ENCODE measurements around the gene ZSWIM4.
A peak's percentile ranks its signal among the peaks of the same experiment; 100 is the strongest.

ZSWIM4 gene

DNA sequence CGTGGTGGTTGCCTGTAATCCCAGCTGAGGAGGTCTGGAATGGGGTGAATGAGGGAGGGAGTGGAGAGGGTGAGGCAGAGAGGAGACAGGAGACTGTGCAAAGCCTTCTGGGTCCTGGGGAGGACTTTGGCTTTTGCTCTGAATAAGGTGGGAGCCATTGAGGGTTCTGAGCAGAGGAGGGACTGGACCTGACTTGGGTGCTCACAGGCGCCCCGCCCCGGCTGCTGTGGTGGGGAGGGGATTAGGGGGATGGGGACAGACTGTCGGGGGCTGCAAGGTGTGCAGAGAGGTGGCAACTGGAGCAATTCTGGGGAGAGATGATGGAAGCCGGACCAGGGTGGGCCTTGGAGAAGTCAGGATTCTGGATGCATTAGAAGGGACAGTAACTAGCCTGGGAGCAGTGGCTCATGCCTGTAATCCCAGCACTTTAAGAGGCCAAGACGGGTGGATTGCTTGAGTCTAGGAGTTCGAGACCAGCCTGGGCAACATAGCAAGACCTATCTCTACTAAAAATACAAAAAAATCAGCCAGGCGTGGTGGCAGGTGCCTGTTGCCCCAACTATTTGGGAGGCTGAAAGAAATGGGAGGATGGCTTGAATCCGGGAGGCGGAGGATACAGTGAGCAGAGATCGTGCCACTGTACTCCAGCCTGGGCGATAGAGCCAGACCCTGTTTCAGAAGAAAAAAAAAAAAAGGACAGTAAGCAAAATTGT is 65.6 kb downstream of the ZSWIM4 start:
- no peak for TF ChIP-seq CTCF (conservative IDR thresholded peaks at IDR 0.05; ENCODE audit: low read depth, low read length)
- DNase-seq (ENCODE audit: low read depth) = no peak
- no peak overlapping the region for H3K4me3 ChIP-seq (ENCODE audit: low read length)

DNA sequence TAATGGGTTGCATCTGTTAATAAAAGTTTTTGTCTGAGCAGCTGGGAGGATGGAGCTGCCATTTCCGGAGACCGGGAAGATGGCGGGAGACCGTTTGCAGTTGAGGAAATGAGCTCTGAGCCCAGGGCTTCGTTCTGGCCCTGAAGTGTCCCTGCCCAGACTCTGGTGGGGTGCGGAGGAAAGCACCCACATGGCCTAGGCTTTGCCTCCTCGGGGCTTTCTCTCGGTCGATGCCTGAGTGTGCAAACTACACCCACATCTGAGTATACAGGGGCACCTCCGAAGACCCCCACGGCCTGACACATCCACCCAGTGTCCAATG is 66.1 kb downstream of the ZSWIM4 start:
- no peak for TF ChIP-seq CTCF (conservative IDR thresholded peaks at IDR 0.05; ENCODE audit: low read depth, low read length)
- H3K4me3 ChIP-seq (ENCODE audit: low read length) = peak overlapping the region; percentile 55
- no peak for DNase-seq (ENCODE audit: low read depth)

DNA sequence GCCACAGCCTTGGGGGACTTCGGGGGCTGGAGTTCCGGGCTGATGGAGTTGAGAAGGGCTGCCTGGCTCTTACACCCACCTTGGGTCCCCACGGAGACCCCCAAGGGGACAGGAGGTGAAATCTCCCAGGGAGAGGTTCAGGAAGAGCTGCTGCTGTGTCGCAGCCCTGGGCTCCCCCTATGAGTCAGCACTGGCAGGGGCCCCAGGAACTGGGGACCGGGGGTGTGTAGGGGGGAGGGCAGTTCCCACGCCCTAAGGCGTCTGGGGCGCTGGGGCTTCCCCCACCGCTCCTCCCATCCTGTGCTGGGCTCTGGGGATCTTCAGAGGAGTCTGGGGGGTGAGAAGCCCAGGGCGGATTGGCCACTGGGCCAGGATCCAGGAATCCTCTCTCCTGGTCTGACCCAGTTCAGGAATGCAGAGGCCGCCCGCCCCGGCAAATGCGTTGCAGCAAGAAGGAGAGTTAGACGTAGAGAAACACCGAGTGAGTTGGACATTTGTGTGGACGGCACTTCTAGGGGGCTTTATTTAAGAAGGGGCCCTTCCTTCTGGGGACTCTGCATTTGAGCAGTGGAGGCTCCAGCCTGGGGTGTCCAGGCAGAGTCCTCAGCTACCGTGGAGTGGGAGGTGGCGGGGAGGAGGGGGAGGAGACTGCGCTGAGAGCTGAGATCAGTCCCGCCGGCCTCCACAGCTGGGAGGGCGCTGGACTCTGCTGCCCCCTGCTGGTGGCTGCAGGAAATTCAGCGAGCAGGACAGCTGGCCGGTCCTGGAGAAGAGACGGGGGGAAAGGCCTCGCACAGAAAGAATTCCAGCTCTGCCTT is 66.7 kb downstream of the ZSWIM4 start:
- peak; percentile 88 for TF ChIP-seq CTCF (conservative IDR thresholded peaks at IDR 0.05; ENCODE audit: low read depth, low read length)
- DNase-seq (ENCODE audit: low read depth) = peak; percentile 83
- H3K4me3 ChIP-seq (ENCODE audit: low read length) = peak overlapping the region; percentile 55

DNA sequence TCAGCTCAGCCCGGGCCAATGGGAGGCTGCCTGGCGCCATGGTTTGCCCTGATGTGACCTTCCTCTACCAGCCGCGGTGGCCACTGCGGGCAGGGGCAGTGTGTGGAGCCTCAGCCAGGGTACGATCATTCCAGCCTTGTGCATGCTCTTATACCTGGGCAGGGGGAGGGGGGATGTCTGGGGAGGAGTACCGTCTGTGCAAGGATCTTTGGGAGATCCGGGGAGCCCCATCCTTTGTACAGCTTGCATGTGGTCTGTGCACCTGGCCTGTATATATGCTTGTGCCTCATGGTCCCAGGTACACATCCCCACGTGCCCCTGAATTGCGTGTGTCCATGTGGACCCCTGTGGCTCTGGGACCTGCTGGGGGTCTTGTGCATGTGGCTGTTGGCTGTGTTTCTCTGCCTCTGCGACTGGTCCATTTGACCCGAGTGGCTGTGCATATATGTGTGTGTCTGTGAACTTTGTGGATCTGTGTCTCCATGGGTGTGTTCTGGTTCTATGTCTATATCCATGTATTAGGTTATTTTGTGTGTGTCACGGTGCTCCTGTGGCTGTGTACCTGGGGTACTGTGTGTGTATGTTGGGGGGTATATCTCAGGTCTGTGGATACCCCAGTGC is 68.9 kb downstream of the ZSWIM4 start:
- H3K4me3 ChIP-seq (ENCODE audit: low read length) = no peak overlapping the region
- TF ChIP-seq CTCF (conservative IDR thresholded peaks at IDR 0.05; ENCODE audit: low read depth, low read length) = no peak

GRCh38 chr19:13864667-13865570 is 69.7 kb downstream of the ZSWIM4 start:
- H3K4me3 ChIP-seq (ENCODE audit: low read length) = peak overlapping the region; percentile 64
- no peak for DNase-seq (ENCODE audit: low read depth)
- TF ChIP-seq CTCF (conservative IDR thresholded peaks at IDR 0.05; ENCODE audit: low read depth, low read length) = no peak

More for the DNA sequence above, 68.9 kb downstream of the ZSWIM4 start:
- no peak for DNase-seq (ENCODE audit: low read depth)

GRCh38 chr19:13865571-13866462 is 70.6 kb downstream of the ZSWIM4 start:
- no peak for TF ChIP-seq CTCF (conservative IDR thresholded peaks at IDR 0.05; ENCODE audit: low read depth, low read length)
- DNase-seq (ENCODE audit: low read depth) = no peak

More at GRCh38 chr19:13865571-13866462, 70.6 kb downstream of the ZSWIM4 start:
- H3K4me3 ChIP-seq (ENCODE audit: low read length) = peak overlapping the region; percentile 64
